ENCODE data around the gene RAD51C. TPM values are rescaled to one million over a fixed set of nuclear protein-coding genes. Genes with fewer than 3 reads are reported as not detected.
"Not testable (repeated sequence)": the region's sequence is repeated elsewhere in the genome, so short reads cannot be mapped to it uniquely, and the experiment has no call there.

Gene RAD51C
- total RNA-seq: 10 to 100 TPM; 57.8 to 65.3 TPM

- Mint-ChIP-seq H3K9me3 (no peaks in the 10 kb centered on the region), H3K4me1 (ENCODE audit: low read depth in 2 of 2) (peaks cover 17 to 26% of the 10 kb centered on the region in 2 donors), H3K27me3 (peaks cover 0 to 3% of the 10 kb centered on the region in 2 donors), H3K36me3 (peaks cover 7% of the 10 kb centered on the region), H3K4me3 (peak within 1 kb of the TSS; percentile 96), H3K27ac (peak within 1 kb of the TSS; percentile 95)
- peak; percentile 99 to 100 for ATAC-seq
- DNase-seq (ENCODE audit: low spot score): peak; percentile 90
Observed at GRCh38 chr17:58692239-58693055, at the start of gene RAD51C. RAD51C (plus strand) TSS chr17:58692602; CDS start chr17:58692644, 42 bp downstream.

DNA sequence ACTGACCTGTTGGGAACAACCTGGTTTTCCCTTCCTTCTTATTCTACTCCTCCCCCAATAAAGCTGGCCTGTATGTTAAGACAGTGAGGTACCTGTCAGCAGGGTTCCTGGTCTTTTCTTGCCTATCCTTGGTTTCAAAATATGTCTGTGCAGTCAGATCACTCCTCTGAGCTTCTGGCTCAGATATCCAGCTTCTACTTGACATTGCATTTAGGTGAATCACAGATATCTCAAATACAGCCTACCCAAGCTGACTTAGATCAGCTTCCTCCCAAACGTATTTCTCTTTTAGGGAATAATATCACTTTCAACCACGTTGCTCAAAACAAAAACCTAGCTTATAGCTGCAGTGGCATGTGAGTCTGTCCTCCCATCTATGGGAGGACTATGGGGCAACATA lies 49.3 kb upstream of the RAD51C start:
- ATAC-seq (no peak), DNase-seq (ENCODE audit: low spot score) (no peak)
- Mint-ChIP-seq H3K9me3 (no peaks in the 10 kb centered on the region), H3K27ac (no peak overlapping the region), H3K4me3 (no peak overlapping the region), H3K36me3 (no peaks in the 10 kb centered on the region), H3K4me1 (ENCODE audit: low read depth in 2 of 2) (no peaks in the 10 kb centered on the region), H3K27me3 (no peaks in the 10 kb centered on the region)

DNA sequence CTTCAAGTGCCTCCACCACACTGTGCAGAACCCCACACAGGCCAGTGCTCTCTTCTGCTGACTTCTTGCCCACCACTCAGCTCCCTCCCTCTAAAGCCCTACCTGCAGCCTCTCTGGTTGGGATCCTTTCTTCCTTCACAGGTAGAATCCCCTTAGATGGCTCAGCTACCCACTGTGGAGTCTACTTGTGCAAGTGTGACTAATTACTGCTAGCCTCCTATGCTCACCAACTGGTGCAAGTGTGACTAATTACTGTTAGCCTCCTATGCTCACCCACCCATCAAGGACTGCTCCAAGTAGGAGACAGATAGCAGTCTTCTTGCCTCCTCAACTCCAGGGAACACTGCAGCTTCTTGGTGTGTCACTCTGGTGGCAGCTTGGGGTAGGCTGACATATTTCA lies 44.2 kb upstream of the RAD51C start:
- Mint-ChIP-seq H3K27me3 (peaks cover 0 to 3% of the 10 kb centered on the region in 2 donors), H3K27ac (no peak overlapping the region), H3K4me3 (no peak overlapping the region), H3K36me3 (no peaks in the 10 kb centered on the region), H3K4me1 (ENCODE audit: low read depth in 2 of 2) (no peaks in the 10 kb centered on the region), H3K9me3 (no peaks in the 10 kb centered on the region)
- ATAC-seq: no peak
- DNase-seq (ENCODE audit: low spot score): no peak

- ATAC-seq: peak; percentile 26 to 68
- not testable (repeated sequence) for DNase-seq (ENCODE audit: low spot score); H3K36me3 Mint-ChIP-seq; H3K27me3 Mint-ChIP-seq; H3K9me3 Mint-ChIP-seq
- Mint-ChIP-seq H3K27ac (peak overlapping the region; percentile 95 to 98), H3K4me3 (peak overlapping the region; percentile 84), H3K4me1 (ENCODE audit: low read depth in 2 of 2) (peaks cover 15 to 23% of the 10 kb centered on the region in 2 donors)
Observed at GRCh38 chr17:58657962-58658803, 34.2 kb upstream of the RAD51C start.

DNA sequence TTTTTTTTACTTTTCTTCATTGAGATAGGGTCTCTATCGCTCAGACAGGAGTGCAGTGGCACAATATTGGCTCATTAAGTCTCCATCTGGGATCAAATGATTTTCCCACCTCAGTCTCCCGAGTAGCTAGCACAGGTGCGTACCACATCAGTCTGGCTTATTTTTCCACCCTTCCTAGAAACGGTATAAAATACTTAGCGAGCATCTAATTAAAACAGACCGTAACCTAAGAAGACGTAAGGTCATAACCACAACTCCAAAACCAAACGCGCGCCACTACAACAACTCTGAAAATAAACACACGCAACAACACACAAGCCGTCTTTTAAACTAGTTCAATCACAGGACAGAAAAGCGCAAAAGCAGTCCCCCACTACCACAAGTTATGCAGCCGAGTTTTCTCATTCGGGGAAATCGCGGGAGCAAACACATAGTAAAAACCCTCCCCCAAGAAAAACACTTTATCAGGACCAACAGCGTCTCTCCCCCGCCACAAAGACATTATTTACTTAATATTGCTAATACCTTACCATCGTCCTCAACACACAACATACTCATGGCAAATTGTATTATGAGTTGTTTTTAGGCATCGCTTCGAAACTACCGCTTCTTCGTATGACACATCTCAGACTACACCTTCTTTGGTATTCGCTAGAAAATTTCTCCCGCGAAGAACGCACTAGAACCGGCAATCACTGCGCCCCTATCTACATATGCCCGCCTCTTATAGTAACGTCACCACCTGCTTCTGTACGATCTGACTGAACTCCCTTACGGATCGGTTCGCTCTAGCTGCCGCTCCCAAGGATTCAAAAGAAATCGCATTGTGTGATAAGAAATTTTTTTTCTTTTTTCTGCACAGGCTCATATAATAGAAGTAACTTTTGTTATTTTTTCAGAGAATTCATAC lies 33.3 kb upstream of the RAD51C start:
- peak; percentile 85 to 89 for ATAC-seq
- Mint-ChIP-seq H3K4me3 (peak overlapping the region; percentile 84), H3K27me3 (no peaks in the 10 kb centered on the region), H3K9me3 (no peaks in the 10 kb centered on the region), H3K4me1 (ENCODE audit: low read depth in 2 of 2) (peaks cover 15 to 23% of the 10 kb centered on the region in 2 donors), H3K36me3 (no peaks in the 10 kb centered on the region), H3K27ac (peak overlapping the region; percentile 95 to 98)
- peak; percentile 84 for DNase-seq (ENCODE audit: low spot score)

DNA sequence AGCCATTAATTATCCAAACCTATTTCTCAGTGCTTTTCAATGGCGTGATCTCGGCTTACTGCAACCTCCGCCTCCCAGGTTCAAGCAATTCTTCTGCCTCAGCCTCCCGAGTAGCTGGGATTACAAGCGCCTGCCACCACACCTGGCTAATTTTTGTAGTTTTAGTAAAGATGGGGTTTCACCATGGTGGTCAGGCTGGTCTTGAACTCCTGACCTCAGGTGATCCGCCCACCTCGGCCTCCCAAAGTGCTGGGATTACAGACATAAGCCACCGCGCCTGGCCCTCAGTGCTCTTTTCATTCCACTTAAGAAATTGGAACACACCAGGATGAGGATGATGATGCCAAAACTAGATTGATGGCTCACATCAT lies 32.7 kb upstream of the RAD51C start:
- not testable (repeated sequence) for H3K27me3 Mint-ChIP-seq; DNase-seq (ENCODE audit: low spot score); H3K36me3 Mint-ChIP-seq; H3K9me3 Mint-ChIP-seq; ATAC-seq
- H3K4me3 Mint-ChIP-seq: peak overlapping the region; percentile 84
- H3K27ac Mint-ChIP-seq: peak overlapping the region; percentile 95 to 98
- peaks cover 15 to 23% of the 10 kb centered on the region in 2 donors for H3K4me1 Mint-ChIP-seq (ENCODE audit: low read depth in 2 of 2)

DNA sequence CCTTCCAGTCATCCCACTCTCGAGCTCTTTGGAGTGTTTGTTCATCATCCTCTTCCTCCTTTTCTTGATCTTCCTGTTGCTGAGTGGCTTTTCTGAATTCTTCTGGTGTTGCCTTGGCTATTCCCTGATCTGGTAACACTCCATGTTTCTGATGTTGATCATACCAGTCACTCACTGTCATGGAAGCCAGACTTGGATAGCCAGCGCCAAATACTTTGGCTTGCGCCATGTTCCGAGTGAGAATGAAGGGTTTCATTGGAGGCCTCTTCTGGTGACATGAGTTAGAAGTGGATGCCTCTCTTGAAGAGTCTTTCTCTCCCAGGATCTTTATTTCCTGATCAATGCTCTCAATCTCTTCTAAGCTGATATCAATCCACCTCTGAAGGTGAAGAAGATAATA lies 31.8 kb upstream of the RAD51C start:
- Mint-ChIP-seq H3K27ac (peak overlapping the region in 1 of 2 donors; percentile 5), H3K36me3 (no peaks in the 10 kb centered on the region), H3K4me3 (peak overlapping the region; percentile 23), H3K4me1 (ENCODE audit: low read depth in 2 of 2) (peaks cover 15 to 23% of the 10 kb centered on the region in 2 donors), H3K27me3 (no peaks in the 10 kb centered on the region), H3K9me3 (no peaks in the 10 kb centered on the region)
- ATAC-seq (no peak), DNase-seq (ENCODE audit: low spot score) (no peak)

DNA sequence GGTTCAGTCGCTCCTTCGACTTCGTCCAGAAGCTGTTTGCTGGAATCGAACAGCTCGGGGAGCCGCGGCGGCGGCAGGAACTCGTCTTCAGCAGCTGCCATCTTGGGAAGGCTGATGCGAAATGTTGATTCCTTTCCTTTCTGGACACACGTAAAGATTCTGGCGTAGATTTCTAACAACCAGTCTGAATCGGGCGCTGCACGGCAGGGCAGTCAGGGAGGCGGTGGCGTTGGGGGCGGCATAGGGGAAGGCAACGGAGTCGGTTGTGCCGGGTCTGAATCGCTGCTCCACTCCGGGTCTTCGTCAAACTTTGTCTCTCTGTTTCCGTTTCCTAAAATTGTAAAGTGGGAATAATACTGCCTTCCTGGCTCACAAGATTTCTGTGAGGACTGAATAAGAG lies 30.9 kb upstream of the RAD51C start:
- peaks cover 2 to 3% of the 10 kb centered on the region in 2 donors for H3K27me3 Mint-ChIP-seq
- ATAC-seq (no peak), DNase-seq (ENCODE audit: low spot score) (no peak)
- H3K4me3 Mint-ChIP-seq: no peak overlapping the region
- H3K4me1 Mint-ChIP-seq (ENCODE audit: low read depth in 2 of 2): peaks cover 16 to 26% of the 10 kb centered on the region in 2 donors
- no peaks in the 10 kb centered on the region for H3K9me3 Mint-ChIP-seq
- H3K36me3 Mint-ChIP-seq: no peaks in the 10 kb centered on the region
- H3K27ac Mint-ChIP-seq: no peak overlapping the region

- H3K36me3 Mint-ChIP-seq: no peaks in the 10 kb centered on the region
- peaks cover 8 to 10% of the 10 kb centered on the region in 2 donors for H3K4me1 Mint-ChIP-seq (ENCODE audit: low read depth in 2 of 2)
- ATAC-seq (no peak), DNase-seq (ENCODE audit: low spot score) (no peak)
- no peak overlapping the region for H3K27ac Mint-ChIP-seq
- no peaks in the 10 kb centered on the region for H3K9me3 Mint-ChIP-seq
- no peak overlapping the region for H3K4me3 Mint-ChIP-seq
- H3K27me3 Mint-ChIP-seq: peaks cover 14 to 22% of the 10 kb centered on the region in 2 donors
Observed at GRCh38 chr17:58664302-58664701, 28.1 kb upstream of the RAD51C start.

DNA sequence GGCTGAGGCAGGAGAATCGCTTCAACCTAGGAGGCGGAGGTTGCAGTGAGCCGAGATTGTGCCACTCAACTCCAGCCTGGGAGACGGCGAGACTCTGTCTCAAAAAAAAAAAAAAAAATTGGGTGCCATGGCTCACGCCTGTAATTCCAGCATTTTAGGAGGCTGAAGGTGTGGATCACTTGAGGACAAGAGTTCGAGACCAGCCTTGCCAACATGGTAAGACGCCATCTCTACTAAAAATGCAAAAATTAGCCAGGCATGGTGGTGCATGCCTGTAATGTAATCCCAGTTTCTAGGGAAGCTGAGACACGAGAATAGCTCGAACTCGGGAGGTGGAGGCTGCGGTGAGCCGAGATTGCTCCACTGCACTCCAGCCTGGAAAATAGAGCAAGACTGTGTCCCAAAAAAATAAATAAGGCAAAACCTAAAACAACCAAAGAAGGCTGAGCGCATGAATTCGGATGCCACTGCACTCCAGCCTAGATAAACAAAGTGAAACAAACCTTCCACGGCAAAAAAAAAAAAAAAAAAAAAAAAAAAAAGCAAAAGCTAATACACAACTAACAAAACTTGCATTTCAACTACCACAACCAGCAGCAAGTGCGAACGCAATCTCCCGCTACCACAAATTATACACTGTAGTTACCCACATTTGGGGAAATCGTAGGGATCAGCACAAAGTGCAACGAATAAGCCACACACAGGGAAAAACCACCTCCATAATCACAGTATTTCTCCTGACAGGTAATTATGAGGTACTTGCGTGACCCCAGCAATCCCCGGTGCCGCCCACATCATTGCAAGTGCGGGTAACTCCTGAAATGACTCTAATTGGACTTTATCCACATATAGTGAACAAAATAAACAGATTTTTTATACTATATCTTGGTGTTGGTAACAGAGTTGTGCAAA lies 26.2 kb upstream of the RAD51C start:
- Mint-ChIP-seq H3K27me3 (peaks cover 22 to 23% of the 10 kb centered on the region in 2 donors), H3K4me3 (peak overlapping the region; percentile 43), H3K9me3 (no peaks in the 10 kb centered on the region), H3K36me3 (no peaks in the 10 kb centered on the region), H3K27ac (no peak overlapping the region), H3K4me1 (ENCODE audit: low read depth in 2 of 2) (peaks cover 6% of the 10 kb centered on the region in 2 donors)
- DNase-seq (ENCODE audit: low spot score) (no peak), ATAC-seq (no peak)

DNA sequence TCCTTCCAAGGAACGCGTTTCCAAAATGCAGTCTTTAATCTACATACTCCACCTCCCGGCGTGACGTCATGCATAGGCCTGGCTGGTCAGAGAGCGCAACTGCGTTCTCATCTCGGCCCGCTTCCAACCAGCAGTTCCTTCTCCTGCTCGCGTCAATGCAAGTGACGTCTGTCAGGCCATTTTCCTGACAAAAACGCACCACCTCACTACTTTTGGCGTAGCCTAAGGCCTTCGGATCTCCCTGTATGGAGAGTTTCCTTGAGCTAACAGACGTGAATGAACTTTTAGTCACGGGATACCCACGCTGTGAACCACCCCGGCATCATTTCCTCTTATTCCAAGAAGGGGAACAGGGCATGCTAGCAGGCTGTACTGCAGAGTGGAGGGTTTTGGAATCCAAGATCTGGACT lies 25.5 kb upstream of the RAD51C start:
- Mint-ChIP-seq H3K36me3 (no peaks in the 10 kb centered on the region), H3K9me3 (no peaks in the 10 kb centered on the region), H3K27ac (no peak overlapping the region), H3K27me3 (peaks cover 22 to 23% of the 10 kb centered on the region in 2 donors), H3K4me3 (peak overlapping the region; percentile 43), H3K4me1 (ENCODE audit: low read depth in 2 of 2) (peaks cover 6% of the 10 kb centered on the region in 2 donors)
- DNase-seq (ENCODE audit: low spot score) (no peak), ATAC-seq (peak in 1 of 2 donors; percentile 51)

DNA sequence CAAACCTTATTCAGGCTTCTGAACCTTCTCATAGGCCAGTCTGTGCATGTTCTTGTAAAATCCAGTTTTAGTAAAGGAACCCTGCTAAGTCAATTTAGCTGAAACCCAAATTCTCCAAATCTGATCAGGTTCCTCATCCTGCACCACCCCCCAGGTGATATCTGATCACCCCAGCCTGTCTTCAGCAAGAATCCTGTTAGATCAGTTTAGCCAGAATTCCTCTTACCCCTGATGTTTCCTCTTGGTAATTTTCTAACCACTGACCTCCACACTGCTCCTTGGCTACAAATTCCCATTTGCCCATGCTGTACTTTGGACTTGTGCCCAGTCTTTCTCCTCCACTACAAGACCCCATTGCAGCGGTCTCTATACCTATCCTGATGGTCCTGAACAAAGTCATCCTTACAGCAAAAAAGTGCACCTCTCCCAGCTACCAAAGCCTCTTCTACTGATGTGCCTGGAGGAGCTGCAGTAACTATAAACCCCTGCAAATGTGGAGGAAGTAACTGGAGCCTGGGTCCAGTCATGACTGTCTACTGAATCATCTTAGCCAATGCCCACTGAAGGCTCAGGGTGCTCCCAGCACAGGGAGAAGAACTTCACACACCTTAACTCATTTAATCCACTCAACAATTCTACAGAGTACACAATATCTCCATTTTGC lies 24.3 kb upstream of the RAD51C start:
- H3K9me3 Mint-ChIP-seq: no peaks in the 10 kb centered on the region
- DNase-seq (ENCODE audit: low spot score) (no peak), ATAC-seq (no peak)
- no peaks in the 10 kb centered on the region for H3K36me3 Mint-ChIP-seq
- H3K27ac Mint-ChIP-seq: no peak overlapping the region
- H3K4me1 Mint-ChIP-seq (ENCODE audit: low read depth in 2 of 2): peaks cover 6% of the 10 kb centered on the region in 2 donors
- H3K27me3 Mint-ChIP-seq: peaks cover 22 to 23% of the 10 kb centered on the region in 2 donors
- no peak overlapping the region for H3K4me3 Mint-ChIP-seq

All from natural killer cell treated with Interleukin-12 subunit alpha and Interleukin-12 subunit beta and Interleukin-15 and Interleukin-18, amount 100 ng/mL, for 72 hours (primary cell).